ENCODE data around the gene GDPD5.

GDPD5 gene

GRCh38 chr11:75536786-75537641 lies 11.3 kb upstream of the GDPD5 start:
- DNase-seq (ENCODE audit: low read depth): no peak

- DNase-seq (ENCODE audit: low read depth): no peak
Measured at GRCh38 chr11:75535071-75535470, 9.3 kb upstream of the GDPD5 start.

- no peak for DNase-seq (ENCODE audit: low read depth)
Measured at GRCh38 chr11:75534259-75535069, 8.7 kb upstream of the GDPD5 start.

GRCh38 chr11:75533896-75534258 lies 8.1 kb upstream of the GDPD5 start:
- no peak for DNase-seq (ENCODE audit: low read depth)

- DNase-seq (ENCODE audit: low read depth): no peak
Measured at GRCh38 chr11:75532200-75533048, 6.7 kb upstream of the GDPD5 start.

- DNase-seq (ENCODE audit: low read depth): no peak
Measured at GRCh38 chr11:75531325-75531724, 5.6 kb upstream of the GDPD5 start.

GRCh38 chr11:75530577-75530976 lies 4.8 kb upstream of the GDPD5 start:
- no peak for DNase-seq (ENCODE audit: low read depth)

- no peak for DNase-seq (ENCODE audit: low read depth)
Measured at GRCh38 chr11:75527938-75528735, 2.4 kb upstream of the GDPD5 start.

GRCh38 chr11:75527130-75527529 lies 1.4 kb upstream of the GDPD5 start:
- no peak for DNase-seq (ENCODE audit: low read depth)

GRCh38 chr11:75526192-75526541 lies 426 bp upstream of the GDPD5 start:
- no peak for DNase-seq (ENCODE audit: low read depth)

- DNase-seq (ENCODE audit: low read depth): no peak
Measured at GRCh38 chr11:75524665-75525432, 892 bp downstream of the GDPD5 start.

GRCh38 chr11:75523811-75524664 lies 1.7 kb downstream of the GDPD5 start:
- DNase-seq (ENCODE audit: low read depth): no peak

- DNase-seq (ENCODE audit: low read depth): no peak
Measured at GRCh38 chr11:75523189-75523588, 2.6 kb downstream of the GDPD5 start.

GRCh38 chr11:75522286-75523044 lies 3.3 kb downstream of the GDPD5 start:
- DNase-seq (ENCODE audit: low read depth): no peak

- DNase-seq (ENCODE audit: low read depth): no peak
Measured at GRCh38 chr11:75520688-75521087, 5.1 kb downstream of the GDPD5 start.

- no peak for DNase-seq (ENCODE audit: low read depth)
Measured at GRCh38 chr11:75518771-75519653, 6.7 kb downstream of the GDPD5 start.

- DNase-seq (ENCODE audit: low read depth): no peak
Measured at GRCh38 chr11:75518204-75518549, 7.6 kb downstream of the GDPD5 start.

GRCh38 chr11:75516886-75517285 lies 8.9 kb downstream of the GDPD5 start:
- no peak for DNase-seq (ENCODE audit: low read depth)
